ENCODE measurements around the gene IGSF8.
A peak's percentile ranks its signal among the peaks of the same experiment; 100 is the strongest.

Gene IGSF8

DNA sequence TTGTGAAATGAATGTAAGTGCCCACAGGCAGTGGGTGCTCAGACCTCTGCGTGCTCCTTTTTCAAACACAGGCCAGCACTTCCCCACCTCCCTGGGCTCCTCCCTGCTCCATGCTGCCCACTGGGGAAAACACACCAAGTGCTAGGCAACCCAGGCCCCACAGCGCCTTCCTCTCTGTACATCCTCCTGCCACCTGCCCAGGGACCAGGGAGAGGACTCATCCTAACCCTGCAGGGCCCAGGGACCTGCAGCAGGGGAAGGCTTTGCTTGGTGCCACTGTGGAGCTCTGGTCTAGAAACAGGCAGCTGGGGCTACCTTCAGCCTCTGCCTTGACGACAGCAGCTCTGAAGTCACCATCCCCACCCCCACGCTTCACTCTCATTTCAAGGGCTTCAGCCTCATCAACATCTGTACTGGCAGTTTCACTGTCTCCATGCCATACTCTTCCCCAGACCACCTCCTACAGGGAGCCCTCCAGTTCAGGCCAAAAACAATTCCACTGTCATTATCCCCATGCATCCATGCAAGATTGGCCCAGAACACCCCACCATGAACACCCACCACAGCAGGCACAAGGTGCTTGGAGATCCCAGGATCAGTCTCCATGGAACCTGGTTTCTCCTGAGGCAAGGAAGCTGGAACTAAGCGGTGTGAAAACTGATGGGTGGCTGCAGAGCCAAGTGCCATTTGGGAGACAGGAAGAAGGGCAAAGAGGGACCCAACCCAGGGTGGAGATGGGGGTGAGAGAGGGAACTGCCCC lies 1.1 kb downstream of the IGSF8 start:
- Histone ChIP-seq H3K27ac (ENCODE audit: low read depth, low read length) (no peak overlapping the region), H3K9ac (ENCODE audit: low read depth in 1 of 2, low read length in 2 of 2) (peak overlapping the region; percentile 84 to 91), H3K4me1 (ENCODE audit: control insufficient read depth in 1 of 2, insufficient read depth in 2 of 2, low read length in 2 of 2) (peaks cover 62 to 69% of the 10 kb centered on the region in 2 donors), H3K36me3 (ENCODE audit: control insufficient read depth in 1 of 2, insufficient read depth in 2 of 2, low read length in 2 of 2) (peaks cover 6 to 23% of the 10 kb centered on the region in 2 donors), H3K9me3 (ENCODE audit: control insufficient read depth in 1 of 2, low read length in 2 of 2) (no peaks in the 10 kb centered on the region), H3K4me3 (ENCODE audit: low read depth in 1 of 2, low read length in 2 of 2) (peak overlapping the region; percentile 84 to 87), H3K27me3 (ENCODE audit: control insufficient read depth in 1 of 2, insufficient read depth in 2 of 2, low read length in 2 of 2) (no peaks in the 10 kb centered on the region)

DNA sequence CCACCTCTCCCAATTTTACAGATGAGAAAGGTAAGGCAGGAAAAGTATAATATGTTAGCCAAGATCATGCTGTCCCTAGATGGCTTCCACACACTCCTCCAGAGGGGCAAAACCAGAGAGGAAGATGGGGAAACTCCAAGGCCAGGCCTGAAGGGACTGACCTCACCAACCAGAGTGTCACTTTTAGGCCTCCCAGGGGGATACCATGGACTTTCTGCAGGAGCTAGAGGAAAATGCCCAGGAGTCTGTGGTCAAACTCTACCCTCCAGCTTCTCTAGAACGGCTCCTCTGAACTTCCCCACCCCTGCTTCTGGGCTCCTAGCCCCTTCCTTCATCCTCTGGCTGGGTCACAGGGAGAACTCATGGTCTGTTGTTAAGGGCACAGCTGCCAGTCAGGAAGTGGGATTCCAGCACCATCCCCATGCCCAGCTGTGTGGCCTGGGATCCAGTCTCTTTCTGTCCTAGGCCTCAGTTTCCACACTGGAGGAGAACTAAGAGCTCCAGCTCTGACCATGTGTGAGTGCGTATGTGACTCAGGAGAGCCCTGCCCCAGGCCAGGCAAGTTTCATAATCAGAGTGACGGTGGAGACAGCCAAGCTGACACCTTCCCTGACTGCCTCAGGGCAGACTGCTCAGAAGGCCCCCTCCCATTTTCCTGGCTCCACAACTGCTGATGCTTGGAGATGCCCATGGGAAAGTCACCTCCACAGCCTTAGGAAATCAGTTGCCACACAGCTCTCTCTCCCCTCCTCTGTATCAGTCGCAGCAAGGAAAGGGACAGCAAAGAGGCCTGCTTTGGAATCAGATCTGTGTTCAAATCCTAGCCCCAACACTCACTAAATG lies 1.9 kb downstream of the IGSF8 start:
- no peaks in the 10 kb centered on the region for H3K9me3 ChIP-seq (ENCODE audit: control insufficient read depth in 1 of 2, low read length in 2 of 2)
- H3K4me3 ChIP-seq (ENCODE audit: low read depth in 1 of 2, low read length in 2 of 2), result peak overlapping the region; percentile 84 to 87
- H3K27me3 ChIP-seq (ENCODE audit: control insufficient read depth in 1 of 2, insufficient read depth in 2 of 2, low read length in 2 of 2), result no peaks in the 10 kb centered on the region
- peak overlapping the region; percentile 84 to 91 for H3K9ac ChIP-seq (ENCODE audit: low read depth in 1 of 2, low read length in 2 of 2)
- peaks cover 61 to 73% of the 10 kb centered on the region in 2 donors for H3K4me1 ChIP-seq (ENCODE audit: control insufficient read depth in 1 of 2, insufficient read depth in 2 of 2, low read length in 2 of 2)
- no peak overlapping the region for H3K27ac ChIP-seq (ENCODE audit: low read depth, low read length)
- peaks cover 13 to 31% of the 10 kb centered on the region in 2 donors for H3K36me3 ChIP-seq (ENCODE audit: control insufficient read depth in 1 of 2, insufficient read depth in 2 of 2, low read length in 2 of 2)

DNA sequence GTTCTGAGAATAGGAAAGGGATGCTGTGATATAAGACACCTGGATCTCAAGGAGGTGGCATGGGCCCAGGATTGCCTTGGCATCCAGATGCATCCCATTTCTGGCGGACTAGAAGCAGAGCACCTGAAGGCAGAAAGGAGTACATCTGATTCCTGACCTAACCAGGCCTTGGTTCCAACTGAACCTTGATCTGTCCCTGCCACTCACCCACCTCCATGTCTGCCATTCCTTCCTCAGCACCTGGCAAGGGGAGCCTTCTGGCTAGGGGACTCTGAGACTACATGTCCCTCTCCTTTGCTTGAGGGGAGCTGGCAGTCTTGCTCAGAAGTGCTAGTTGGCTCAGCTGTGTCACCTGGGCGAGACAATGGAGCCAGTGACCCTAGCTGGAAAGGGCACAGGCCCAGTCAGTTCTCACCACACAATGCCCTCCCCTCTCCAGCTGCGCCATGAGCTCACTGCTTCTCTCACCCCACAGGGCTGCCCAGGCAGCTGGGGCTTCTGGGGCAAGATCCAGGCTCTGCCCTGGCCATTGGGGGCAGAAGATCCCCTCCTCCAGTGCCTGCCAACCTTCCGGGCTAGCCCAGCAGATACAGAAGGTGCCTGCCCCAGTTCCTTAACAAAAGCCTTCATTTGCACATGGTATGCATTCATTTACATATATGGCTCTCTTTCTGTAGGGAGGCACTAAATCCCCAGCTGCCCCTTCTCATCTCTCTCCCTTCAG lies 2.9 kb downstream of the IGSF8 start:
- no peak overlapping the region for H3K27ac ChIP-seq (ENCODE audit: low read depth, low read length)

DNA sequence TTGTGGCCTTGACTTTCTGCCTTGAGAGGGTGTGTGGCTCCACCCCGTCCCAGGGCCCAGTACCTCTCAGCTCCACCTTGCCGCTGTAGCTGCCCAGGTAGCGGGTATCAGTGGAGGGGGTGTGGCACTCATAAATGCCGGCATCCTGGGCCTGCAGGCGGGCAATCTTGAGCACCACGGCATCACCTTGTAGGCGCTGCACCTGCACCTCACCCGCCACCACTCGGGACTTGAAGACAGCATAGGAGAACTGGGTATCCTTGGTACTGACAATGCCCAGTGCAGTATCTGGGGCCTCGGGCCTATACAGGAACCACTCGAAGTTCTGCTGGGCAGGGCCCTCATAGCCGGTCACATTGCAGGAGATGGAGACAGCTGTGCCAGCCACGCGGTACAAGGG lies 3.6 kb downstream of the IGSF8 start:
- Histone ChIP-seq H3K27me3 (ENCODE audit: control insufficient read depth in 1 of 2, insufficient read depth in 2 of 2, low read length in 2 of 2) (no peaks in the 10 kb centered on the region), H3K9me3 (ENCODE audit: control insufficient read depth in 1 of 2, low read length in 2 of 2) (no peaks in the 10 kb centered on the region), H3K4me3 (ENCODE audit: low read depth in 1 of 2, low read length in 2 of 2) (peak overlapping the region in 1 of 2 donors; percentile 33), H3K4me1 (ENCODE audit: control insufficient read depth in 1 of 2, insufficient read depth in 2 of 2, low read length in 2 of 2) (peaks cover 57 to 67% of the 10 kb centered on the region in 2 donors), H3K36me3 (ENCODE audit: control insufficient read depth in 1 of 2, insufficient read depth in 2 of 2, low read length in 2 of 2) (peaks cover 18 to 42% of the 10 kb centered on the region in 2 donors), H3K27ac (ENCODE audit: low read depth, low read length) (no peak overlapping the region), H3K9ac (ENCODE audit: low read depth in 1 of 2, low read length in 2 of 2) (no peak overlapping the region)

More for the DNA sequence above, 2.9 kb downstream of the IGSF8 start:
- no peaks in the 10 kb centered on the region for H3K9me3 ChIP-seq (ENCODE audit: control insufficient read depth in 1 of 2, low read length in 2 of 2)
- peaks cover 18 to 41% of the 10 kb centered on the region in 2 donors for H3K36me3 ChIP-seq (ENCODE audit: control insufficient read depth in 1 of 2, insufficient read depth in 2 of 2, low read length in 2 of 2)
- H3K27me3 ChIP-seq (ENCODE audit: control insufficient read depth in 1 of 2, insufficient read depth in 2 of 2, low read length in 2 of 2), result no peaks in the 10 kb centered on the region
- H3K4me3 ChIP-seq (ENCODE audit: low read depth in 1 of 2, low read length in 2 of 2), result peak overlapping the region in 1 of 2 donors; percentile 25
- H3K9ac ChIP-seq (ENCODE audit: low read depth in 1 of 2, low read length in 2 of 2), result peak overlapping the region in 1 of 2 donors; percentile 9
- peaks cover 57 to 67% of the 10 kb centered on the region in 2 donors for H3K4me1 ChIP-seq (ENCODE audit: control insufficient read depth in 1 of 2, insufficient read depth in 2 of 2, low read length in 2 of 2)

DNA sequence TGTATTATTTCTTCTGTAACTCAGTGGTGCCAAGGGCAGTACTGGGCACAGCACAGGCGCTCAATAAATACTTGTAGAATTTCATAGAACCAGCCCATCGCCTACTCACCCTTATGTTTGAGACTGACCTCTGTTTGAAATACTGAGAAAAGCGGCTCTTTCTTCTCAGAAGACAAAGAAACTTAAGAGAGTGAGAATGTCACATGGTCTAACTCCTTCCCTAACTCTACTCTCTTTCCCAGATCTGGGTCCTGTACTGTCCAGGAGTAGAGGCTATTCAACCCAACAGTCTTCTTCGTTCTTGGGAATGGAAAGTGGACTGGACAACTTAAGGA lies 4.2 kb downstream of the IGSF8 start:
- Histone ChIP-seq H3K27ac (ENCODE audit: low read depth, low read length) (peak overlapping the region; percentile 30), H3K4me3 (ENCODE audit: low read depth in 1 of 2, low read length in 2 of 2) (peak overlapping the region; percentile 21 to 33), H3K4me1 (ENCODE audit: control insufficient read depth in 1 of 2, insufficient read depth in 2 of 2, low read length in 2 of 2) (peaks cover 53 to 62% of the 10 kb centered on the region in 2 donors), H3K9ac (ENCODE audit: low read depth in 1 of 2, low read length in 2 of 2) (no peak overlapping the region), H3K9me3 (ENCODE audit: control insufficient read depth in 1 of 2, low read length in 2 of 2) (no peaks in the 10 kb centered on the region), H3K27me3 (ENCODE audit: control insufficient read depth in 1 of 2, insufficient read depth in 2 of 2, low read length in 2 of 2) (no peaks in the 10 kb centered on the region), H3K36me3 (ENCODE audit: control insufficient read depth in 1 of 2, insufficient read depth in 2 of 2, low read length in 2 of 2) (peaks cover 18 to 42% of the 10 kb centered on the region in 2 donors)

DNA sequence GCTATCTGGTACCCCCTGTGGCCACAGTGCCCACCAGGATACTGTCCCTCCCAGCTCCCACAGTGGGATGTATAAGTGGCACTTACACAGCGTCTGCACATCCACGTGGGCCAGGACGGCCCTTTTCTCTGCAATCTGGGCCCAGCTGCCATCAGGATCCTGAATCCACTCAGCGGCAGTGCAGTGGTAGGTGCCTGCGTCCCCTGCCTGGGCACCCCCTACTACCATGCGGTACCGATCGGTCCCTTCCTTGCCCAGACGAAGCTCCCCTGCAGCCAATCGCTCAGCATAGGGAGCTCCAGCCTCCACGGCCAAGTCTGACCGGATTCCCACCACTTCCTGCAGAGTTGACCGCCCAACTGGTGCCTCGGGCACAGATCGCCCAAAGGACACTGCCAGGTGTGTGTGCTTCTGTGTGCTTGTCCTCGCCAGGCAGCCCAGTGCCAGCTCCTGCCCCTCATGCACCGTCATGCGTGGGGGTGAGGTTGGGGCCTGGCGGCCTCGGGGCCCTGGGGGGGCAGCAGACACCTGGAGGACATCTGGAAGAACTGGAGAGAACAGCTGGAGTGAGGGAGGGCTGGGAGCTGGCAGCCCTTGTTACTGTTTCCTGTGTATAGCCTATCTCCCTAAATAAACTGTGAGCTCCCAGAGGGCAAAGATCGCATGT lies 4.7 kb downstream of the IGSF8 start:
- no peak overlapping the region for H3K27ac ChIP-seq (ENCODE audit: low read depth, low read length)
- no peaks in the 10 kb centered on the region for H3K9me3 ChIP-seq (ENCODE audit: control insufficient read depth in 1 of 2, low read length in 2 of 2)
- H3K9ac ChIP-seq (ENCODE audit: low read depth in 1 of 2, low read length in 2 of 2), result peak overlapping the region; percentile 48 to 51
- no peaks in the 10 kb centered on the region for H3K27me3 ChIP-seq (ENCODE audit: control insufficient read depth in 1 of 2, insufficient read depth in 2 of 2, low read length in 2 of 2)
- peaks cover 51 to 60% of the 10 kb centered on the region in 2 donors for H3K4me1 ChIP-seq (ENCODE audit: control insufficient read depth in 1 of 2, insufficient read depth in 2 of 2, low read length in 2 of 2)
- peaks cover 18 to 46% of the 10 kb centered on the region in 2 donors for H3K36me3 ChIP-seq (ENCODE audit: control insufficient read depth in 1 of 2, insufficient read depth in 2 of 2, low read length in 2 of 2)
- H3K4me3 ChIP-seq (ENCODE audit: low read depth in 1 of 2, low read length in 2 of 2), result peak overlapping the region in 1 of 2 donors; percentile 21

DNA sequence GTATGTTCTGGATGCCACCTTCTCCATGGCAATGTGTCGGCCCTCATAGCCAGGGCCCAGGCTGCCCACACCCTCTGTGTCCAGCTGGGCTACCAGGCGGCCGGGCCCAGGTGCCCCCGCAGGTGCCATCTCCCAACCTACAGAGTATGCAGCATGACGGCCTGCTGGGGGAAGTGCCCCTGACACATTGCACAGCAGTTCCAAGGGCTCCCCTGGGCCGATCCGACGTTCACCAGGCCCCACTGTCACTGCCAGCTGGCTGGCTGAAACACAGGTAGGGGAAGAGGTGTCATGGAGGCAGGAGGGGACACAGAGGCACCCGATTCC lies 5.4 kb downstream of the IGSF8 start:
- H3K27ac ChIP-seq (ENCODE audit: low read depth, low read length), result no peak overlapping the region
- H3K9ac ChIP-seq (ENCODE audit: low read depth in 1 of 2, low read length in 2 of 2), result peak overlapping the region in 1 of 2 donors; percentile 51
- H3K4me3 ChIP-seq (ENCODE audit: low read depth in 1 of 2, low read length in 2 of 2), result no peak overlapping the region
- H3K27me3 ChIP-seq (ENCODE audit: control insufficient read depth in 1 of 2, insufficient read depth in 2 of 2, low read length in 2 of 2), result no peaks in the 10 kb centered on the region
- peaks cover 51 to 60% of the 10 kb centered on the region in 2 donors for H3K4me1 ChIP-seq (ENCODE audit: control insufficient read depth in 1 of 2, insufficient read depth in 2 of 2, low read length in 2 of 2)
- no peaks in the 10 kb centered on the region for H3K9me3 ChIP-seq (ENCODE audit: control insufficient read depth in 1 of 2, low read length in 2 of 2)
- peaks cover 18 to 53% of the 10 kb centered on the region in 2 donors for H3K36me3 ChIP-seq (ENCODE audit: control insufficient read depth in 1 of 2, insufficient read depth in 2 of 2, low read length in 2 of 2)

DNA sequence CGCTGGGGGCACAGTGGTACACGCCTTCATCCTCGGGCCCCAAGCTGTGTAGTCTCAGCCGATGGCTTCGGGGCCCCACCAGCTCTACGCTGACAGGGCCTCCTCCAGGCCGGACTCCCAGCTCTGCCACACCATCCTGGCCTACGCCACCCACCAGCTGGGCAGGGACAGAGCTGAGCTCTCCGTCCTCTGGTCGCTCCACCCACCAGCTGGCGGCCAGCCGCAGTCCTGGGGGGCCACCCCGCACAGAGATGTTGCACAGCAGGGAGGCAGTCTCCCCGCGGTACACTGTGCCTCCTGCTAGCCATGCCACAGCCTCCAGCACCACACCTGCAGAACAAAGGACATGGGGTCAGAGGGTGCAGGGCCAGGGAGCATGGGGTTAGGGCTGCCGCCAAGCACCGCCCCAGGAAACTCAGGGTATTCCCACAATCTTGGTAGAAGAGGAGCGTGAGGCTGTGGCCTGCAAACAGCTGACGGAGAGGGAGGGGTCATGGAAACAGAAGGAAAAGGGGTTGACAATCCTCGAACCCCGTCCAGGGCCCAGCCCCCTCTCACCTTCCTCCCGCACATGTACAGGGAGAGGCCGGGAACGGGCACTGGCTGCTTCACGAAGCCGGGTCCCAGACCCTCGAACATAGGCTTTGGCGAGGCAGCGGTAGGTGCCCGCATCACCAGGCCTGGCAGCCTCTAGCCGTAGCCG lies 5.9 kb downstream of the IGSF8 start:
- H3K36me3 ChIP-seq (ENCODE audit: control insufficient read depth in 1 of 2, insufficient read depth in 2 of 2, low read length in 2 of 2), result peaks cover 18 to 56% of the 10 kb centered on the region in 2 donors
- peaks cover 49 to 55% of the 10 kb centered on the region in 2 donors for H3K4me1 ChIP-seq (ENCODE audit: control insufficient read depth in 1 of 2, insufficient read depth in 2 of 2, low read length in 2 of 2)
- H3K27ac ChIP-seq (ENCODE audit: low read depth, low read length), result no peak overlapping the region
- no peaks in the 10 kb centered on the region for H3K27me3 ChIP-seq (ENCODE audit: control insufficient read depth in 1 of 2, insufficient read depth in 2 of 2, low read length in 2 of 2)
- no peak overlapping the region for H3K9ac ChIP-seq (ENCODE audit: low read depth in 1 of 2, low read length in 2 of 2)
- H3K9me3 ChIP-seq (ENCODE audit: control insufficient read depth in 1 of 2, low read length in 2 of 2), result no peaks in the 10 kb centered on the region
- H3K4me3 ChIP-seq (ENCODE audit: low read depth in 1 of 2, low read length in 2 of 2), result no peak overlapping the region

DNA sequence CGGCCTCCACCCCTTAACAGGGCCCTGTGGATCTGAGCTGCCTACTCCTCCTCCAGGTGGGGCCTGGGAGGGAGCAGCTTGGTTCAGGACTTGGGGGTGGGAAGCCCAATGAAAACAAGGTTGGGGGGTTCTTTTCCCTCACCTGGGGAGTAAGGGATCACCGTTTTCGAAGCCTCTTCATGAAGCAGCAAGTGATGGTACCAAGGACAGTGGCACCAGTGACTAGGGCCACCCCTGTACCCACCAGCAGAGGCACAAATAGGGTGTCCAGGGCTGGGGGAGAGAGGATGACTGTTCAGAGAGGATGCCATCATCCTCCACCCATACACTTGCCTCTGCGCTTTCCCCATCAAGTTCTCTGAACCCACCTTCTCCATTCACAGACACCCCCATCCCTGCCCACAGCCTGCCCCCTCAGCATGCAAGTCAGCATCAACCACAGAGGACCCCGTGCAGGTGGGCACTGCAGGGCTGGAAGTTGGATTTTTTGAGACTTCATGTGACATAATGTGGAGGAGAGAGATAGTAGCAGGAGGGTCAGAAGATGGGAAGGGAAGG lies 6.7 kb downstream of the IGSF8 start:
- H3K4me1 ChIP-seq (ENCODE audit: control insufficient read depth in 1 of 2, insufficient read depth in 2 of 2, low read length in 2 of 2), result peaks cover 41 to 47% of the 10 kb centered on the region in 2 donors
- H3K27me3 ChIP-seq (ENCODE audit: control insufficient read depth in 1 of 2, insufficient read depth in 2 of 2, low read length in 2 of 2), result no peaks in the 10 kb centered on the region
- H3K36me3 ChIP-seq (ENCODE audit: control insufficient read depth in 1 of 2, insufficient read depth in 2 of 2, low read length in 2 of 2), result peaks cover 18 to 56% of the 10 kb centered on the region in 2 donors
- no peak overlapping the region for H3K9ac ChIP-seq (ENCODE audit: low read depth in 1 of 2, low read length in 2 of 2)
- H3K4me3 ChIP-seq (ENCODE audit: low read depth in 1 of 2, low read length in 2 of 2), result no peak overlapping the region
- no peaks in the 10 kb centered on the region for H3K9me3 ChIP-seq (ENCODE audit: control insufficient read depth in 1 of 2, low read length in 2 of 2)
- no peak overlapping the region for H3K27ac ChIP-seq (ENCODE audit: low read depth, low read length)
